ENCODE measurements around the gene DST. TPM values are rescaled to one million over a fixed set of nuclear protein-coding genes. Genes with fewer than 3 reads are reported as not detected.

Gene DST
- total RNA-seq, 1 experiment from 2014 or later, result 241 TPM

DNA sequence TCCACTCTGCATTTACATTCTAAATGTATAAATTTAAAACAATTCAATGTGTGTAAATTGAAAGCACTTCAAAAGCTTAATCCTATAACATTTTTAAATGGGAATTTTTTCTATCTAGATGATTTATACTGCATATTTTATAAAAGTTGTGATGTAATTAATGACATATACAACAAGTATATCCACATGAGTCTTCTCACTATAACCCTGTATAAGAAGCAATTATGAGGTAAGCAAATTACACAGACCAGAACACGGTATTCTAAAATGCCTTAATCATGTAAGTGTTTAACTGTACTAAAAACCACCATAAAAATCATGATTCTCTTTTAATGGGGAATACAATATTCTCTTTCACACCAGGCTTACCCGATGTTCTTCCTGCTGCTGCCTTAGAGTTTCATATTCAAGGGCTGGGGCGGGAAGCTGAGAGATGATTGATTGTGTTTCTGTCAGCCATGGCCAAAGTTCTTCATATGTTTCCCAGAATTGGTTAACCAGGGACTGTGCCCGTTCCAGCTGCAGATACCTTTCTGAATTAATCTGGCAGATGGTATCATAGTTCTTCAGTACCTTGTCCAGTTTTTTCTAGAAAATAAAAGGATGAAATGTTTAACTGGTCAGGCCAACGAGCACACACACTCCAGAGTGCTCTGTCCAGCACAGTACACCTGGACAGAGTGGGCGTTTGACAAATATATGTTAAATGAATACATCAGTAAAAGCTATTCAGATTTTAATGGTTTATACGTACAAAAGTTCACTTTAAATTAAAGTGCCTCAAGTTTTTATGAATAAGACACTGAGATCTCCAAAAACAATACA lies 127.4 kb downstream of the DST start:
- H3K27ac ChIP-seq (ENCODE audit: low read length), result no peak overlapping the region
- no peak overlapping the region for H3K4me2 ChIP-seq (ENCODE audit: low read depth, low read length, poor library complexity, severe bottlenecking)
- H3K9me2 ChIP-seq (replicated peaks; ENCODE audit: insufficient read depth, low read length), result no peaks in the 10 kb centered on the region
- peaks cover 34% of the 10 kb centered on the region for H3K4me1 ChIP-seq (ENCODE audit: low read length)
- no peak for DNase-seq
- H3K9ac ChIP-seq (ENCODE audit: low read length), result no peak overlapping the region
- H3K4me3 ChIP-seq (ENCODE audit: low read length), result no peak overlapping the region
- H3K9me3 ChIP-seq (ENCODE audit: low read length), result no peaks in the 10 kb centered on the region
- no peak overlapping the region for H2AFZ ChIP-seq (ENCODE audit: low read length)
- no peaks in the 10 kb centered on the region for H4K20me1 ChIP-seq (ENCODE audit: insufficient read depth, low read depth, low read length)
- peaks cover 37% of the 10 kb centered on the region for H3K79me2 ChIP-seq (ENCODE audit: low read length)
- H3K27me3 ChIP-seq (ENCODE audit: low read length), result no peaks in the 10 kb centered on the region
- peaks cover 74% of the 10 kb centered on the region for H3K36me3 ChIP-seq (ENCODE audit: insufficient read depth, low read length)

- Histone ChIP-seq H4K20me1 (ENCODE audit: insufficient read depth, low read depth, low read length) (no peaks in the 10 kb centered on the region), H3K4me3 (ENCODE audit: low read length) (no peak overlapping the region), H3K9me2 (replicated peaks; ENCODE audit: insufficient read depth, low read length) (no peaks in the 10 kb centered on the region), H3K36me3 (ENCODE audit: insufficient read depth, low read length) (peaks cover 74% of the 10 kb centered on the region), H3K27ac (ENCODE audit: low read length) (no peak overlapping the region), H3K9ac (ENCODE audit: low read length) (no peak overlapping the region), H3K27me3 (ENCODE audit: low read length) (no peaks in the 10 kb centered on the region), H3K9me3 (ENCODE audit: low read length) (no peaks in the 10 kb centered on the region), H2AFZ (ENCODE audit: low read length) (no peak overlapping the region), H3K4me2 (ENCODE audit: low read depth, low read length, poor library complexity, severe bottlenecking) (no peak overlapping the region), H3K79me2 (ENCODE audit: low read length) (peaks cover 28% of the 10 kb centered on the region), H3K4me1 (ENCODE audit: low read length) (peaks cover 34% of the 10 kb centered on the region)
- no peak for DNase-seq
Measured at GRCh38 chr6:56514395-56514794, 128.3 kb downstream of the DST start.

GRCh38 chr6:56513631-56514030 lies 129.1 kb downstream of the DST start:
- H2AFZ ChIP-seq (ENCODE audit: low read length), result no peak overlapping the region
- H3K9me3 ChIP-seq (ENCODE audit: low read length), result no peaks in the 10 kb centered on the region
- peaks cover 34% of the 10 kb centered on the region for H3K4me1 ChIP-seq (ENCODE audit: low read length)
- no peaks in the 10 kb centered on the region for H3K9me2 ChIP-seq (replicated peaks; ENCODE audit: insufficient read depth, low read length)
- no peak overlapping the region for H3K4me3 ChIP-seq (ENCODE audit: low read length)
- no peaks in the 10 kb centered on the region for H4K20me1 ChIP-seq (ENCODE audit: insufficient read depth, low read depth, low read length)
- no peak overlapping the region for H3K27ac ChIP-seq (ENCODE audit: low read length)
- peaks cover 20% of the 10 kb centered on the region for H3K79me2 ChIP-seq (ENCODE audit: low read length)
- H3K9ac ChIP-seq (ENCODE audit: low read length), result no peak overlapping the region
- no peak overlapping the region for H3K4me2 ChIP-seq (ENCODE audit: low read depth, low read length, poor library complexity, severe bottlenecking)
- peaks cover 72% of the 10 kb centered on the region for H3K36me3 ChIP-seq (ENCODE audit: insufficient read depth, low read length)
- H3K27me3 ChIP-seq (ENCODE audit: low read length), result no peaks in the 10 kb centered on the region
- no peak for DNase-seq

DNA sequence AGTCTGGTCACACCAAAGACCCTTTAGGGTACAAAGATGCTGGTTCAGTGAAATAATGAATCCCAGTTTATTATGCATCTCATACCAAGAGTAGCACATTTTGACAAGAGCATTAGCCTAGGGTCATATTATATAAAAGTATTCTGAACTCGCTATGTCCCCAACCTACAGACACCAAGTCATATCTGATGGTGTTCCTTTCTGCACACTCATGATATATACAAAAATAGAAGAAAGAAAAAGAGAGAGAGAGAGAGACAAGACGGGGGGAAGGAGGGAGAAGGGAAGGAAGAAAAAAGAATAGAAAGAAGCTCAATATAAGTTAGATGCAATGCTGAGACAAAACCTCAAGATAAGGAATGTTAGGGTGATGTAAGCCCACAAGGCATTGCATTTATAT lies 131.1 kb downstream of the DST start:
- Histone ChIP-seq H3K27me3 (ENCODE audit: low read length) (no peaks in the 10 kb centered on the region), H3K36me3 (ENCODE audit: insufficient read depth, low read length) (peaks cover 69% of the 10 kb centered on the region), H3K4me3 (ENCODE audit: low read length) (no peak overlapping the region)

GRCh38 chr6:56510984-56511531 lies 131.6 kb downstream of the DST start:
- Histone ChIP-seq H3K4me3 (ENCODE audit: low read length) (no peak overlapping the region), H3K27ac (ENCODE audit: low read length) (no peak overlapping the region), H4K20me1 (ENCODE audit: insufficient read depth, low read depth, low read length) (no peaks in the 10 kb centered on the region), H3K4me2 (ENCODE audit: low read depth, low read length, poor library complexity, severe bottlenecking) (no peak overlapping the region), H3K27me3 (ENCODE audit: low read length) (no peaks in the 10 kb centered on the region), H2AFZ (ENCODE audit: low read length) (no peak overlapping the region), H3K9ac (ENCODE audit: low read length) (no peak overlapping the region), H3K9me2 (replicated peaks; ENCODE audit: insufficient read depth, low read length) (no peaks in the 10 kb centered on the region), H3K36me3 (ENCODE audit: insufficient read depth, low read length) (peaks cover 72% of the 10 kb centered on the region), H3K79me2 (ENCODE audit: low read length) (peaks cover 8% of the 10 kb centered on the region; the same call in 1 of the 2 replicates), H3K9me3 (ENCODE audit: low read length) (no peaks in the 10 kb centered on the region), H3K4me1 (ENCODE audit: low read length) (peaks cover 15% of the 10 kb centered on the region)
- no peak for DNase-seq

More for the DNA sequence above, 131.1 kb downstream of the DST start:
- no peak for DNase-seq
- H3K4me1 ChIP-seq (ENCODE audit: low read length), result peaks cover 18% of the 10 kb centered on the region
- H3K9me3 ChIP-seq (ENCODE audit: low read length), result no peaks in the 10 kb centered on the region
- H4K20me1 ChIP-seq (ENCODE audit: insufficient read depth, low read depth, low read length), result no peaks in the 10 kb centered on the region
- H3K79me2 ChIP-seq (ENCODE audit: low read length), result peaks cover 8% of the 10 kb centered on the region; the same call in 1 of the 2 replicates
- H2AFZ ChIP-seq (ENCODE audit: low read length), result no peak overlapping the region
- H3K27ac ChIP-seq (ENCODE audit: low read length), result no peak overlapping the region
- H3K9ac ChIP-seq (ENCODE audit: low read length), result no peak overlapping the region
- H3K9me2 ChIP-seq (replicated peaks; ENCODE audit: insufficient read depth, low read length), result no peaks in the 10 kb centered on the region
- no peak overlapping the region for H3K4me2 ChIP-seq (ENCODE audit: low read depth, low read length, poor library complexity, severe bottlenecking)

DNA sequence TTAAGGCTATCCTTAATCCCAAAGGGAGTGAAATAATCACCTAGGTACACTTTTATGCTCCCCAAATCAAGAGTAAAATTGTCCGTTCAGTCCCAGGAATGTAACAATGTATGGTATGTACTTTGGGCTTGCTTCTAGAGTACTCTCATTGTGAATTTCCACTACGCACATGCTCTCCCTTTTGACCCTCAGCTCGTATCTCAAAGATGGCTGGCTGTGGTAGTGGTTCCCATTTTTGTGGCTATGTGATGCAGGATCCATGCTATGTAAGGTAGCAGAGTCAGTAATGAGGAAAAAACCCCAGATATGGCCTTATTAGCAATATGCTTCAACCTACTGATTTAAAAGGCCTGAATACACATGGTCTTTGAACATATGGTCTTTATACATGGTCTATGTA lies 133.7 kb downstream of the DST start:
- no peak overlapping the region for H3K4me3 ChIP-seq (ENCODE audit: low read length)
- no peak for DNase-seq
- no peaks in the 10 kb centered on the region for H3K9me2 ChIP-seq (replicated peaks; ENCODE audit: insufficient read depth, low read length)
- H3K27me3 ChIP-seq (ENCODE audit: low read length), result no peaks in the 10 kb centered on the region
- no peaks in the 10 kb centered on the region for H4K20me1 ChIP-seq (ENCODE audit: insufficient read depth, low read depth, low read length)
- no peak overlapping the region for H3K27ac ChIP-seq (ENCODE audit: low read length)
- H3K36me3 ChIP-seq (ENCODE audit: insufficient read depth, low read length), result peaks cover 69% of the 10 kb centered on the region
- H3K9me3 ChIP-seq (ENCODE audit: low read length), result no peaks in the 10 kb centered on the region
- H3K4me1 ChIP-seq (ENCODE audit: low read length), result peaks cover 10% of the 10 kb centered on the region
- H3K9ac ChIP-seq (ENCODE audit: low read length), result no peak overlapping the region
- H2AFZ ChIP-seq (ENCODE audit: low read length), result no peak overlapping the region
- no peaks in the 10 kb centered on the region for H3K79me2 ChIP-seq (ENCODE audit: low read length)
- no peak overlapping the region for H3K4me2 ChIP-seq (ENCODE audit: low read depth, low read length, poor library complexity, severe bottlenecking)

DNA sequence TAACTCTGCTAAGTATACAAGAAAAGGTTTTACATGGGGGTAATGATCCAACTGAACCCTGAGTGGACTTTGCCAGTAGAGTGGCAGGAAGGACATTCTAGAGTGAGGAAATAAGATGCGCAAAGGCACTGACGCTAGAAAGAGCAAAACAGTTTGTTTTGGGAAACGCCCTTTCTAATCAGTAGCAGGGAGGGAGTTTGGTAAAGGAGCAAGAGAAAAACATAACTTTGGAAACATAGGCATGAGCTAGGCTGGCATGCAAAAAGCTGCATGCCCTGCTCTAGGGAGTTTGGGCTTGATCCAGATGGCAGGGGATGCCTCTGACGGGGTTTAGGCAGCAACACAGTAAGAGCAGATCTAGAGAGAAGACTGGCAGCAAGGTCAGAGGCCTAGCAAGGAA lies 135.2 kb downstream of the DST start:
- H3K79me2 ChIP-seq (ENCODE audit: low read length), result no peaks in the 10 kb centered on the region

GRCh38 chr6:56505512-56506260 lies 137.0 kb downstream of the DST start:
- Histone ChIP-seq H3K9me2 (replicated peaks; ENCODE audit: insufficient read depth, low read length) (no peaks in the 10 kb centered on the region), H3K79me2 (ENCODE audit: low read length) (no peaks in the 10 kb centered on the region), H4K20me1 (ENCODE audit: insufficient read depth, low read depth, low read length) (no peaks in the 10 kb centered on the region), H3K27me3 (ENCODE audit: low read length) (no peaks in the 10 kb centered on the region), H3K4me3 (ENCODE audit: low read length) (no peak overlapping the region), H3K9me3 (ENCODE audit: low read length) (no peaks in the 10 kb centered on the region), H3K4me1 (ENCODE audit: low read length) (peaks cover 17% of the 10 kb centered on the region), H3K4me2 (ENCODE audit: low read depth, low read length, poor library complexity, severe bottlenecking) (no peak overlapping the region), H3K27ac (ENCODE audit: low read length) (no peak overlapping the region), H3K36me3 (ENCODE audit: insufficient read depth, low read length) (peaks cover 74% of the 10 kb centered on the region), H2AFZ (ENCODE audit: low read length) (no peak overlapping the region), H3K9ac (ENCODE audit: low read length) (no peak overlapping the region)
- DNase-seq, result no peak

More for the DNA sequence above, 135.2 kb downstream of the DST start:
- H3K27me3 ChIP-seq (ENCODE audit: low read length), result no peaks in the 10 kb centered on the region
- H3K9me2 ChIP-seq (replicated peaks; ENCODE audit: insufficient read depth, low read length), result no peaks in the 10 kb centered on the region
- no peaks in the 10 kb centered on the region for H3K9me3 ChIP-seq (ENCODE audit: low read length)
- H3K27ac ChIP-seq (ENCODE audit: low read length), result no peak overlapping the region
- H3K4me2 ChIP-seq (ENCODE audit: low read depth, low read length, poor library complexity, severe bottlenecking), result no peak overlapping the region
- H2AFZ ChIP-seq (ENCODE audit: low read length), result no peak overlapping the region
- H3K36me3 ChIP-seq (ENCODE audit: insufficient read depth, low read length), result peaks cover 71% of the 10 kb centered on the region
- DNase-seq, result no peak
- no peaks in the 10 kb centered on the region for H4K20me1 ChIP-seq (ENCODE audit: insufficient read depth, low read depth, low read length)
- H3K4me3 ChIP-seq (ENCODE audit: low read length), result no peak overlapping the region
- H3K4me1 ChIP-seq (ENCODE audit: low read length), result peaks cover 17% of the 10 kb centered on the region
- H3K9ac ChIP-seq (ENCODE audit: low read length), result no peak overlapping the region

Data from Karpas-422 (cell line).